ENCODE data around the gene RD3L. TPM values are rescaled to one million over a fixed set of nuclear protein-coding genes. Genes with fewer than 3 reads are reported as not detected.

RD3L gene
- total RNA-seq, 1 donor: not detected

GRCh38 chr14:103898204-103898603 is 44.1 kb downstream of the RD3L start:
- H3K4me3 ChIP-seq (ENCODE audit: insufficient read depth, low read length): no peak overlapping the region
- H3K4me1 ChIP-seq (ENCODE audit: insufficient read depth, low read length): no peaks in the 10 kb centered on the region
- TF ChIP-seq CTCF (IDR thresholded peaks at IDR 0.05; ENCODE audit: extremely low read depth, low read depth, low read length): no peak
- H3K9me3 ChIP-seq (ENCODE audit: low read depth, low read length): no peaks in the 10 kb centered on the region
- H2AFZ ChIP-seq (ENCODE audit: low read length): no peak overlapping the region
- no peaks in the 10 kb centered on the region for H3K27me3 ChIP-seq (ENCODE audit: insufficient read depth, low read length)
- no peaks in the 10 kb centered on the region for H4K20me1 ChIP-seq (ENCODE audit: insufficient read depth, low read length)
- no peak overlapping the region for H3K4me2 ChIP-seq (ENCODE audit: insufficient read depth, low read length)
- no peak overlapping the region for H3K27ac ChIP-seq (ENCODE audit: low read depth, low read length)
- no peaks in the 10 kb centered on the region for H3K79me2 ChIP-seq (ENCODE audit: insufficient read depth, low read length)
- no peaks in the 10 kb centered on the region for H3K36me3 ChIP-seq (ENCODE audit: insufficient read depth, low read length)
- no peak for DNase-seq (ENCODE audit: insufficient read length, low spot score, missing footprints)

DNA sequence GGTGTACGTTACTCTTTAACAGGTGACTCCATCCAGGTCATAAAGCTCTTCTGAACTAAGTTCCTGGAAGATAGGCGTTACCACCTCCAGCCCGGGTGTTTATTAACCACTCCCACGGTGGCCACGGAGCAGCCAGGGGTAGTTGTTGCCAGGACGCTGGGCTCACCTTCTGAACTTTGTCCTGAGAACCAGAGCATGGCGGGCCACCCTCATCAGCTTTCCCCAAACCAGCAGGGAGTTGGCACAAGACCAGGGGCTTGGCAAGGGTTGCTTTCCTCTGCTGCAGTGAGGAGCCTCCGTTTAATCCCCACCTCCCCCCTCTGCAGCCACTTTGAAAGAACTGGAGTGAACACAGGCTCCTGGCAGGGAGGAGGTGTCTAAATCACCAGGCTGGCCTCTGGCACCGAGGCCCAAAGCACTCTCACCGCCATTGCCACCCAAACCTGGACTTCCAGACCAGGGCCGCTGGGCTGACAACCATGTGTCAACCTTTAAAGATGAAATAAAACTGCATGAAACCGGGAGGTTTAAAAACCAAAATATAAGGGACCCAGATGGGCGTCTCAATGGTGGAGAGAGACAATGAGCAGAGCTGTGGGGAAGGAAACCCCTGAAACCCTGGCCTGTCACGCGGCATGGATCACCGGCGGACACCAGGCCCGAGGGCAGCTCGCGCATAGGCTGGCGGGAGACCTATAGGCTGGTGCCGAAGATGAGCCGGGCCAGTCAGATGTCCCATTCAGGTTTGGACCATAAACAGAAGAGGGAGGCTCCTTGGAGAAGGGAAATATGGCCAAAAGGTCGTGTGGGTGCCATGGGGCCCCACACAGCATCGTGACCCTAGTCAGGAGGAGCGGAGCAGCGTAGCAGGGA is 45.0 kb downstream of the RD3L start:
- no peaks in the 10 kb centered on the region for H3K27me3 ChIP-seq (ENCODE audit: insufficient read depth, low read length)
- no peaks in the 10 kb centered on the region for H3K79me2 ChIP-seq (ENCODE audit: insufficient read depth, low read length)
- no peaks in the 10 kb centered on the region for H3K36me3 ChIP-seq (ENCODE audit: insufficient read depth, low read length)
- no peak overlapping the region for H3K4me2 ChIP-seq (ENCODE audit: insufficient read depth, low read length)
- H4K20me1 ChIP-seq (ENCODE audit: insufficient read depth, low read length): no peaks in the 10 kb centered on the region
- no peak overlapping the region for H3K27ac ChIP-seq (ENCODE audit: low read depth, low read length)
- no peaks in the 10 kb centered on the region for H3K4me1 ChIP-seq (ENCODE audit: insufficient read depth, low read length)
- H2AFZ ChIP-seq (ENCODE audit: low read length): no peak overlapping the region
- DNase-seq (ENCODE audit: insufficient read length, low spot score, missing footprints): no peak
- TF ChIP-seq CTCF (IDR thresholded peaks at IDR 0.05; ENCODE audit: extremely low read depth, low read depth, low read length): no peak
- no peak overlapping the region for H3K4me3 ChIP-seq (ENCODE audit: insufficient read depth, low read length)
- no peaks in the 10 kb centered on the region for H3K9me3 ChIP-seq (ENCODE audit: low read depth, low read length)

DNA sequence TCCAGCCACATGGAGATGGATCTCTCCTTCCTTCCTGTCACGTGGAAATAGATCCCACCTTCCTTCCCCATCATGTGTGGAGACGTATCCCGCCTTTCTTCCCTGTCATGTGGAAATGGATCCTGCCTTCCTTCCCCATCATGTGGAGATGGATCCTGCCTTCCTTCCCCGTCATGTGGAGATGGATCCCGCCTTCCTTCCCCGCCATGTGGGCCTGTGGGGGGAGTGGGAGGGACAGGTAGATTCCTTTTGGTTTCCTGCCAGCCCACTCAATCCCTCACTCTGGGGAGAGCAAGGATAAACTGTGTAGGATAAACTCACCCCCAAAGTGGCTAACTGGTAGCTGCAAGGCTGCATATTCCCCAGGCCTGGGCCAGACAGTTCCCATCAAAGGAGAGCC is 45.8 kb downstream of the RD3L start:
- Histone ChIP-seq H3K4me2 (ENCODE audit: insufficient read depth, low read length) (no peak overlapping the region), H3K27ac (ENCODE audit: low read depth, low read length) (no peak overlapping the region), H3K36me3 (ENCODE audit: insufficient read depth, low read length) (no peaks in the 10 kb centered on the region), H4K20me1 (ENCODE audit: insufficient read depth, low read length) (no peaks in the 10 kb centered on the region), H3K27me3 (ENCODE audit: insufficient read depth, low read length) (no peaks in the 10 kb centered on the region), H3K79me2 (ENCODE audit: insufficient read depth, low read length) (no peaks in the 10 kb centered on the region), H2AFZ (ENCODE audit: low read length) (no peak overlapping the region), H3K9me3 (ENCODE audit: low read depth, low read length) (no peaks in the 10 kb centered on the region), H3K4me3 (ENCODE audit: insufficient read depth, low read length) (no peak overlapping the region), H3K4me1 (ENCODE audit: insufficient read depth, low read length) (no peaks in the 10 kb centered on the region)
- DNase-seq (ENCODE audit: insufficient read length, low spot score, missing footprints): no peak
- TF ChIP-seq CTCF (IDR thresholded peaks at IDR 0.05; ENCODE audit: extremely low read depth, low read depth, low read length): no peak

GRCh38 chr14:103894723-103895059 is 47.6 kb downstream of the RD3L start:
- Histone ChIP-seq H2AFZ (ENCODE audit: low read length) (no peak overlapping the region), H3K27me3 (ENCODE audit: insufficient read depth, low read length) (no peaks in the 10 kb centered on the region), H3K4me2 (ENCODE audit: insufficient read depth, low read length) (no peak overlapping the region), H3K9me3 (ENCODE audit: low read depth, low read length) (no peaks in the 10 kb centered on the region), H3K4me1 (ENCODE audit: insufficient read depth, low read length) (peaks cover 2% of the 10 kb centered on the region), H3K27ac (ENCODE audit: low read depth, low read length) (no peak overlapping the region), H4K20me1 (ENCODE audit: insufficient read depth, low read length) (no peaks in the 10 kb centered on the region), H3K4me3 (ENCODE audit: insufficient read depth, low read length) (no peak overlapping the region), H3K79me2 (ENCODE audit: insufficient read depth, low read length) (no peaks in the 10 kb centered on the region), H3K36me3 (ENCODE audit: insufficient read depth, low read length) (no peaks in the 10 kb centered on the region)
- no peak for TF ChIP-seq CTCF (IDR thresholded peaks at IDR 0.05; ENCODE audit: extremely low read depth, low read depth, low read length)
- peak; percentile 73 for DNase-seq (ENCODE audit: insufficient read length, low spot score, missing footprints)
